Measurements from ENCODE around the gene SEC16A.

SEC16A gene

DNA sequence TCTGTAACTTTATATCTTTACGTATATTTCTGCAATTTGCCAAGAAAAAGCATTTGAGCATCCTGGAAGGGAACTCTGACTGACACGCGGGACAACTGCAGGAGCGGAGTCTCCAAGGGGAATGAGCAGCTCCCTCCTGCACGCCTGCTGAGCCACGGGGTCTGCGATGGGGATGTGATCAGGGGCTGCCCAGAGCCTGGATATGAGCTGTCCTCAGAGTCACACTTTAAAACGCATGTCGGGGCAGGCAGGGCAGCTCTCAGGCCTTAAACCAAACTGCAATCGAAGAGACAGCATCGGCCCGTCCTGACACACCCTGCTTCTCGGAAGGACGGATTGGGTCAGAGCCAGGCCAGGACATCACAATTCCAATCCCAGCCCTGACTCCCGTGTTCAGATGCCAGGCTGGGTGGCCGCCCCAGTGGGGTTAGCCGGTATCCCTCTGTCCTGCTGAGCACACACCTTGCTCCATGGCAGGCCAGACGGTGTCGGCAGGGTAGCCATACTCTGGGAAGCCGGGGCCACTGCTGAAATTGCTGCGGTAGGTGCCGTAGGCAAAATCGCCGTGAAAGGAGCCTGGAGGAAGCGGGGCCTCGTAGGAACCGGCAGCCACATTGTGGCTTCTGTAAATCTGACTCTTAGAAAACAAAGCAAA, 17.2 kb downstream of the SEC16A start:
- DNase-seq = no peak

DNA sequence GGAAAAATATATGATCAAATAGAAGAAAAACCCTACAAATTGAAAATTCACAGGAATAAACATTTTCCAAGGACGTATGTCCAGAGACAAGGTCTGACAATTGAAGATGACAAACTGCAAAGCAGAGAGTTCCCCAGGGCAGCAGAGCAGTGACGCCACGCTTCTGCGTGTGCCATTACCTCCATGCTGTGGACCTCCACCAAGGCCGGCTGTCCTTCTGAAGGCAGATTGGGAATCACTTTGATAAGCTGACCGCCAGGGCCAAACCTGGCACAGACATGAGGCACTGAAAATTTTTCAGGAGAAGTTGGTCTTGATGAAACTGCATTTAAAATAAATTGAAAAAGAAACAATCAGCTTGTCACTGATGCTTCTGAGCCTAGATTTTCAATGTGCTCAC, 18.6 kb downstream of the SEC16A start:
- no peak for DNase-seq

DNA sequence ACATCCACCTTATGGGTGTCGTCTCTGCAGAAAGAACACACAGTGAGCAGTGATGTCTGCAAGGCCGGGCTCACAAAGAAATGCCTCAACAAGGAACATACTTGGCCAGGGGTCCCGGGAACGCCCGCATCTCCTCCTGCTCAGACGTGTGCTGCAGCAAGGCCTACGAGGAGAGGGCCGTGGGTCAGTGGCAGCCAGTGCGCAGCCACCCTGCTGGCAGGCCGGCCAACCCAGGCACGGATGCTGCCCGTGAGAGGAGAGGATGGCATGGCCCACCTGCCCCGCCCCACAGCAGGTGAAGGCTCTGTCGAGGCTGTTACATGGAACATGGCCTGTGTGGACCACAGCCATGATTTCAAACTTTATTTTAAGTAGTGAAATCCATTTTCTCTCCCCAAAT, 19.3 kb downstream of the SEC16A start:
- DNase-seq = no peak

DNA sequence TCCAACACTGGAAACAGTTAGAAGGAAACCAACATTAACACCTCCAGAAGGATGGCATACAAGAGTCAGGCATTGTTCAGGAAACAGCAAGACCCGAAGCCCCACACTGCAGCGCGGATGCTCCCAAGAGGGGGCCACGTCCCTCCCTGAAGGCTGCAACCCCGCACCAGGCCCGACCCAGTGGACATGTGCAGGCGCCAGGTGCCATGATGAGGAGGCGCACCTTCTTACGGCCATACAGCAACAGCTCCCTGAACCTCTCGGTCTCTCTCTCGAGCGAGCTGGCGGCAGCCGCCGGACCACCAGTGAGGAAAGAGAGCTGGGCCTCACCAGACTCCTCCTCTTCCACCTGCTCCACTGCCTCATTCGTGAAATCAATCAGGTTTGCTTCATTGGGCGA, 20.2 kb downstream of the SEC16A start:
- DNase-seq = no peak

DNA sequence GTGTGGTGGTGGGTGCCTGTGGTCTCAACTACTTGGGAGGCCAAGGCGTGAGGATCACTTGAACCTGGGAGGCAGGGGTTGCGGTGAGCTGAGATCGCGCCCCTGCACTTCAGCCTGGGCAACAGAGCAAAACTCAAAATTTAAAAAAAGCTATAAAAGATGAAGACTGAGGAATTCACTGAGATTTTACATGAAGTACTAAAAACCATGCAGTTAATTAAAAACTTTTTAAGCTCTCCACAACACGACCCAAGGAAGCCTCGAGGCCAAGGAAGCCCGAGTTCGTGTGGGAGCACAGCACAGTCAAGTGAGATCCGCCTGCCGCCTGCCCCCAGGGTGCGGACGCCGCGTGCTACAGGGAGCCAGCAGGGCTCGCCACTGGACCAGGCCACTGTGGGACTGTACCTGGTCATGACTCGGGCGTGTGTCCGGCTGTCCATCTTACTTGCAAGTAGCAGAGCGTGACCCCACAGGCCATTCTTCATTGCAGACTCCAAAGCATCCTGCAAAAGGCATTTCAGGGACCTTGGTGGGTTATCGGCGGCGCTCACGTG, 22.0 kb downstream of the SEC16A start:
- DNase-seq = no peak

DNA sequence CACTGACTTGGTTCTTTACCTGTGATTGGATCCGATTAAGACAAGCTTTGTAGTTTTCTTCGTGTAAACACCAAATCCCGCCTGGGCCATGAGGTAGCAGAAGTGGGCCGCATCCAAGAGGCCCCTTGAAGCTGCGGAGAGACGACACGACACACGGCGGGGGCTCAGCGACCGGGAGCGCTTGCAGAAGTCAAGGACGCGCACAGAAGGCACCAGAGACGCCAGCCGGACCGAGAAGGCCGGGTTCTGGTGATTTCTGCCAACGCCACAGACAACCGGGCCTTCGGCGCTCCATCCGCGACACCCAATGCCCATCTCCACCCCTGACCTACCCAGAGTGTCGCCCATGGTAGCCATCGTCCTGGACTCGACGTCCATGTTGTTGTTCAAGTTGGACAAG, 23.4 kb downstream of the SEC16A start:
- DNase-seq = no peak

DNA sequence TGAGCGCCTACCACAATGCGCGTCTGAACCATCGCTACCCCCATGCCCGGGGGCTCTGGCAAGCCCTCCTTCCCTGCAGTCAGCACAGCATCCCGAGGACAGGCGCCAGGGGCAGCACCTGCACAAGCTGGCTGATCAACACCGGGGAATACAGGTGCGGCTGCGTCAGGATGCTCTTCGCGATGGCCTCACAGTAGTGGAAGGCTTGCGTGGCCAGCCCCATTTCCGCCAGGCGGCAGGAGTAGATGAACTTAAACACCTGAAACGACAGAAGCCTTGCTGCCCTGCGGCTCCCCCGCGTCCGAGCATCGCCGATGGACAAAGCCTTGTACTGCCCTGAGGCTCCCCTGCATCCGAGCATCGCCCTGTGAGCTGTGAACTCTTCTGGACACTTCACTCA, 25.5 kb downstream of the SEC16A start:
- DNase-seq = no peak

DNA sequence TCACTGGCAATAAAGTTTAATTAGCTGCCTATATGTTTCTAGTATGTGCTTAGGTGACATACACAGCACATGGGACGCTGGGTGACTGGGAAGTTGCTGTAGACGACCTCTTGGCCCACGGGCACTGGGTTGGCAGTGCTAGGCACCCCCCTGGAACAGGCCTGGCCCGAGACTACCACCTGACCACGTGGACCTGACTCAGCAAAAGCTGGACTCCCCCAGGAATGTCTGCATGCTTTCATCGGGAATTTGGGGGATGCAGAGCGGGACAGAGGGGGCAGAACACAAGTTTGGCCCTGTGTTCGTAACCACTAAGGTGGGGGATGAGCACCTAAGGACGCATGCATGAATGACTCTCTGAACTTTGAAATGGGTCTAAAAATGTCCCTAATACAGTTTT, 26.6 kb downstream of the SEC16A start:
- no peak for DNase-seq

DNA sequence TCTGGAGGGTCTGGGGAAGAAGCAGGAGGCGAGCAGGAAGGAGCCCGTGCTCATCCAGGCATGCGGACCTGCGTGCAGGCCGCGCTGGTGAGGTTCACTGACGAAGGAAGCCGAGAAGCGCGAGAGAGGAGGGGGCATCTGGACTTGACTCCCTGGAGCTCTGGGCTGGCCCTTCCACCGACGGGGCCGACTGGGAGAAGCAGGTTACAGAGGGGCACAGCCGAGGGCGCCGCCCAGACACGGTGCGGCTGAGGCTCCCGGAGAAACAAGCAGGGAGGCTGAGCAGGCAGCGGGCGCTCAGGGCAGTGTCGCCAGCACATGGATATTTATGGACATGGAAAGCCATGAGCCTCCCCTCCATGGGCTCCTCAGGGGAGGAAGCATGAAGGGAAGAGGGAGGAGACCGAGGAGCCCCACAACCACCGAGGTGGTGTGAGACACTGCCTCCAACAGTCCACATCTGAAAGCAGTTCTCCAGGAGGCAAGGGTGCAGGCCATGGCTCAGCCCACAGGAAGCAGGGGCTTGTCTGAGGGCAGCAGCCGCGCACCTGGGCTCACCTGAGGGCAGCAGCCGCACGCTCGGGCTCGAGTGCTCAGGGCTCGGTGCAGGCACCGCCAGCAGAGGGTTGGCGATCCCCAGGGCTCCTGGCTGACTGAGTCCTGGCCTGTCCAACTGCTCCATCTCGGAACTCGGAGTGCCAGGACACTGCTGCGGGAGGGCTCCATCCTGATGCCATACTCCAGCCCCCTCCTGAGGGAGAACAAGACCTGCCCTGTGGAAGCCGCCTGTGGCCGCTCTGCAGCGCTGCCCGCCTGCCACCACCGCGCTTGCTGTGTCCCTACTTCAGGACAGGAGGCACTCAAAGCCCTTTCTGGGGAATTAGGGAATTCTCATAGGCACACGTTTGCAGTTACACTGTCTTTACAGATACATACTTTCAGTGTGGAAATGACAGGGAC, 27.5 kb downstream of the SEC16A start:
- no peak for DNase-seq

DNA sequence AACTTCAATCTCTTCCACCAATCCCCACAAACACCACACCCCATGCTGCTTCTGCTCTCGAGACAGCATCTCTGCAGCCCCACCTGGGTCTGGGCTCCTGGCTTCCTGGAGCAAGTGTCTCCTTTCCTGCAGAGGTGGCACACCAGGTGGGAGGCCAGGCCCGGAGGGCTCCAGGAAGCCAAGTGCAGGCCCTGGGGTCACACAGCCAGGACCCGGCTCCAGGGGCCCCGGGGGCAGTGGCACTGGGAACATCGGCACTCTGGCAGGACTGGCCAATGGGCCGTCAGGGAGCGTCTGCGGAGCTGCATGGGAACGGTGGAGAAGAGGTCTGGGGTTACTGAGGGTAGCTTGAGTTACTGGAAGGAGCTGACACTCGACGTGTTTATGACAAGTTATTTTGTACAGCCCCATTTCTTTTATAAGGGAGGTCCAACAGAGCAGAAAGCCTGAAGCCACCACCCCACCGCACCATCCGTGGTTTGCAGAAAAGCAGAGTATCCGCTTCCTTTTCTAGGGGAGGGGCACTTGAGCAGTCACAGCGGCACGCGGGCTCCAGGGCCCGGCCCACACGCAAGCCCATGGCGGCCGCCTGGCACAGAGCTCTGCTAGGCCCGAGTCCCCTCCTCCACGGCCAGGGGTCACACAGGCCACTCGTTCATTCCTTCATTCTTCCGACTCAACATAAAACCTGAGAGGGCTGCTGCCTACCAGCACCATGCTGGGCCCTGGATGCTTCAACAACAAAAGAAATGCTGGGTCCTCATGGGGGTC, 28.6 kb downstream of the SEC16A start:
- no peak for DNase-seq

DNA sequence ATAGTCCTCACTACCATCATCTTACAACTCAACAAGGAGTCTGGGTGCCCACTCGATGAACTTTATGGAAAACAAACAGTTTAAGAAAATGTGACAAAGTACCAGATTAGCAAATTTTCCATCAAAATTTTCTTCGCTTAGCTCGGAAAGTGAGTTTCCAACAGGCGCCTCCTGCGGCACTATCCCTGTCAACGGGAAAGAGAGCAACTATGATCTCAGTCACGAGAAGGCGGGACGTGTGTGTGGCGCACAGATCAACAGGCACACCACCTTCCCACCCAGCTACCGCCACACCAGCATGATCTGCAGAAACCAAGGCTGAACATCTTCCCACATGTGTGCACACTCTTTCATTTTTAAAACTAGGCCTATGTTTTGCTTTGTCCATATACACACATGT, 29.5 kb downstream of the SEC16A start:
- DNase-seq = no peak

DNA sequence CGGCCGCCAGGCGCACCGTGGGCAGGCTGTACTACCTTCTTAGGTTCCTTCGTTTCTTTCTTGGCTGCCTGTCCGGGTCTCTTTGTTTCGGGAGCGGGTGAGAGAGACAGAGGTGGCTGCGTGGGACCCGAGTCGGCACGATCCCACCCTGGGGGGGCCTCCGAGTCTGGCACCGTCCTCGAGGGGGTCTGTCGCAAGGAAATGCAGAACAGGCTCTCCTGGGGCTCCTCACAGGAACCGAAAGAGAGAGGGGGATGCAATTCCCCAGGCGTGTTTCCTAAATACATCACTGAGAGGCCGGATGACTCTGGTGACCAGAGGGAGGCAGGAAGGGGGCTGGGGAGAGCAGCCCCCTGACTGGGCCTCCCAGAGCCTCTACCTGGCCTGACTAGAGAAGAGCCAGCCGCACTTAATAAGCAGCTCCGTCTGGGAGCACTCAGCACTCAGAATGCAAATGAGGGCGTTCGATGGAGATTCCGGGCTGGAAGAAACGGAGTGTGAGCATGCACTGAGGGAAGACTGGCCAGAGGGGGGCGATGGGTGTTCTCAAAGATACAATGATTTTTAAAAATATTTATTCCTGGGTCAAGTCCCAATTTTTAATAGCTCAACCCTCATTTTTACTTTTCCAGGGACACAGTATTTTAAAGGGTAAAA, 31.5 kb downstream of the SEC16A start:
- no peak for DNase-seq

DNA sequence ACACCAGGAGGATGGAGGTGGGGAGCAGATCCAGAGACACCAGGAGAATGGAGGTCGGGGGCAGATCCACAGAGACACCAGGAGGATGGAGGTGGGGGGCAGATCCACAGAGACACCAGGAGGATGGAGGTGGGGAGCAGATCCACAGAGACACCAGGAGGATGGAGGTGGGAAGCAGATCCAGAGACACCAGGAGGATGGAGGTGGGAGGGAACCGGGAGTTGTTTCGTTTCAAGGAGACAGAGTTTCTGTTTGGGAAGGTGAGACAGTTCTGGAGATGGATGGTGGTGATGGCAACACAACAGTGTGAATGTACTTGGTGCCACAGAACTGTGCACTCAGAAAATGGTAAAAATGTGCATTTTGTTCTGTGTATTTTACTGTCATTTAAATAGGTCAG, 34.2 kb downstream of the SEC16A start:
- DNase-seq = no peak

DNA sequence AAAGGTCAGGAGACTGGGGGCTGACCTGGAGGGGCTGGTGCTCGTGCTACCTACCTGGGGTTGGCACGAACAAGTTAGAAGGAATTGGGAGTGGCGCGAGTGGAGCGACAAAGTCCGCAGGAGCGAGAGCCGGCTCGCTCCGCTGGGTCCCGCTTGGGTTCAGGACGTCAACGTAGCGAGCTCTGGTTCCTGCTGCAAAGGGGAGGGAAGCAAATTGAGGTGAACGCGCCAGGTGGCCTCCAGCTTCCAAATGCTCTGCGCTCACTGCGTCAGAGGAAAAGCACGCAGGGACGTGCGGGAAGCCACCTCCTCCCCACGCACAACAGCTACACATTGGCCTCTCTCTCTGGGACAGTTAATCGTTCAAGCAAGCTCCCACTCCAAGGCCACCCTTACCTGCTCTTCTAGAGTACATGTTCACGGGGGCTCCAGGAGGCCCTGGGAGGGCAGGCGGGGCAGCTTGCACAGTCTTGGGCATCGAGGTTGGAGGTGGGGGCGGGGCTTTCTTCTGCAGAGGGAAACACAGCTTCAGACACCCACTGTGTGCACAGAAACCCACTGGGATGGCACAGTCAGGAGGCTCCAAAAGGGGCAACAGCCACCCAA, 35.6 kb downstream of the SEC16A start:
- no peak for DNase-seq

DNA sequence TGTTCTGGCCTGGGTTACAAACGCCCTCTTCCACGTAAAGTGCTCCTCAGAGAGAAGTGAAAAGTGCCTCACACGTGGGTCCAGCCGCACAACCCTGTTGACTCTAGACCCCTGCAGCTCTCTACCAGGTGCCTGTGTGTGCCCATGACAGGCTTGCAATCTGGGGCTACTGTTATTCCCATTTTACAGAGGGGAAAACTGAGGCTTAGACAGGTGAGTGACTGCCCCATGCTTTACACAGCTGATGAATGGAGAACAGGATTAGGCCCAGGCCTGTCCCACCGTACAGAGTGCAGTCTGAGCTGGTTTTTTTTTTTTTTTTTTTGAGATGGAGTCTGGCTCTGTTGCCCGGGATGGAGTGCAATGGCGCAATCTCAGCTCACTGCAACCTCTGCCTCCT, 37.0 kb downstream of the SEC16A start:
- no peak for DNase-seq

DNA sequence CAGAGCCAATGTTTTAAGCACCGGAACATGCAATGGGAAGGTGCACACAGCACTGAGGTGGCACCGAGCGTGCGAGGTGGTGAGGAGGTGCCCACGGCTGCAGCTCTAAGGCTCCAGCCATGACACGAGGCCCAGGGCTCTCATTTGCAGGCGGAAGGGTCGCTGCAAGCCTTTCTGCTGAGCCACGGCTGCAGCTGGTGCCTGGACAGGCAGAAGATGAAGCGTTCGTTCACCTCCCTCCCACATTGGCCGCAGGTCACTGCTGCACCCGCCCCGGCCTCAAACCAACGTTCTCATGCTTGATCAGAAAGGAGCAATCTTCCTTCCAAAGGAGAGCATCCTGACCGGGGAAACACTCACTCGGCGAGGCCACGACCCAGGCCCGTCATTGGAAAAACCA, 38.7 kb downstream of the SEC16A start:
- DNase-seq = no peak

DNA sequence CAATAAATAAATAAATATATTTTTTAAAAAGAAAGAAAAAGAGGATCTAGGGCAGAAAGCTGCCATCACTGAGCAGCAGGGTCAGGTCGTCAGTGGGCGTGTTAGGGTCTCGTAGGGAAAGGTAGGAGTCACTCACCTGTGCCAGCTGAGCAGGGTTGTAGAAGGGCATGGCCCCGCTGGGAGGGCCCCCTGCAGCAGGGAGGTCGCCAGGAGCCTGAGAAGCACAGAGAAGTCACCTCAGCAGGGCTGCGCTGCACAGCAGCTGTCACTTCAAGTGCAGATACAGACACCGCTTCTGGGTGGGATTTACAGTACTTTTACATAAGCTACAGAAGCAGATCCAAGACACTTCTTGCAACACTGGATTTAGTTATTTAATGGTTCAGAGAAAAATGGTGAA, 39.2 kb downstream of the SEC16A start:
- no peak for DNase-seq

DNA sequence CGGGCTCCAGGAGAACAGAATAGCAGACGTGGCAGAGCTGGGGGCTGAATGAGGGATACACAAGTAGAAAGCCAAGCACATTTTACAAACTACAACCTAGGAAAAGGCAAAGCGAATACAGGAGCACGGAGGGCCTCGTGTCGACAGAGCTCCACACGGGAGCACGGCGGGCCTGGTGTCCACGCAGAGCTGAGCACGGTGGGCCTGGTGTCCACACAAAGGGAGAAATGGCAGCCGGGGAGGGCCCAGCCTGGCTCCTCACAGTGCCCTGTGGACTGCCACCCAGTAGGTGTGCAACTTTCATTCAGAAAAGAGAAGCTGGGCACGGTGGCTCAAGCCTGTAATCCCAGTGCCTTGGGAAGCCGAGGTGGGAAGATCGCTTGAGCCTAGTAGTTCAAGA, 39.8 kb downstream of the SEC16A start:
- DNase-seq = no peak

DNA sequence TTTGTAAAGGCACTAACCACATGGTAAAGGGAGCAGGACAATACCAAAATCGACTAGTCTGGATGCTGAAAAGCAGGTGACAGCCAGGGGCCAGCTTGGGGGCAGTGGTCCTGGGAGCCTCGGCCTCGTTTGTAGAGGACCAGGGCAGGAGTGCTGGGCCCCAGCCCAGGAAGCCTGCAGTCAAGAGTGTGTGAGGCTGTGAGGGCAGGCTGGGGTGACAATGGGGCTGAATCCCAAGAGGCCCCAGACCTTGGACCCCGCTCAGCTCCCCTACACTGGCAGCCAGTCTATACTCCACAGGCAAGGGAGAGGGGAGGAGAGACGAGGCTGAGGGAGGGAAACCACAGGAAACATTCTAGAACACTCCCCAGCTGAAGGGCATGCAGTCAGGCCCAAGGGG, 40.6 kb downstream of the SEC16A start:
- no peak for DNase-seq

DNA sequence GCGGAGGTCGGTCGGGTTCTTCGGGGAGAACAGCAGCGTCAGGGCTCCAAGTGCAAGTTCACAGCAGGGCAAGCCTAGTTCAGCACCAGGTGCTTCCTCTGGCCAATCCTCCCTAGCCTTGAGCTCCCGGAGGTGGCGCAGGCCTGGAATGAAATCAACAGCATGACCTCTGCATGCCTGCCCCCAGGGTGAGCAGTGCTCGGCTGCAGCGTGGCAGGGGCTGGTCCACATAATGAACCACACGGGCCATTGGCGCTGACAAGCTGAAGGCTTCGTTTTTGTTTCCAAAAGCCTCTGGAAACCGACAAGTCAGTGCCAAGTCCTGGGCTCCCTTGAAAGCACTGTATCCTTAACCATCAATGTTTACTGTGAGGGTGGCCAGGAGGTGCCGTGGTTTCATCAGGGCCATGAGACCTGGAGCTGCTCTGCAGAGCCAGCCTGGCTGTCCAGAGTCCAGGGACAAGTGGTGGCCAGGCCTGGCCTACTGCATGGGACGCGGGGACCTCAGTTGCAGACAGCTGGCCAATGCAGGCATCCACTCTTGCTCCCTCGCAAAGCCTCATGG, 41.1 kb downstream of the SEC16A start:
- DNase-seq = no peak

DNA sequence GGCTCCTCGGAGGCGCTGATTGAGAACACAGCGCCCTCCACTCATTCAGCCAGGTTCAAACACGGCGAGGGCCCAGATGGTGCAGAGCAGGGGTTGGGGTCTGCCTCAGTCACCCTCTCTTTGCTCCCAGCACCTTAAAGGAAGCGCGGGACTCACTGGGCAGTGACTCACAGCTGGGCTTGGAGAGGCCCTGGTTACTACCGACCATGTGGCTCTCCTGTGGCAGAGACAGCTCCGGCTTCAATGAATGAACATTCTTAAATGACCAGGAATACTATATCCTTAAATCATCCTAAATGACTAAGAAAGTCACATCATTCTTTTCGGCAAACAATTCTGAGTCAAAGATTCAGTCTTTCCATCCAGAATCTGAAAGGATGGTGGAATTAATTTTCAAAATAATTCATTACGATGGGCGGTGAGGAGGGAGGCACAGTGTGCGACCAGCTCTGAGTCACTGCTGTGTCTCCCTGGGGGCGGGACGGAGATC, 41.6 kb downstream of the SEC16A start:
- no peak for DNase-seq

Data from activated CD4-positive, alpha-beta T cell treated with anti-CD3 and anti-CD28 coated beads for 48 hours (primary cell).